HepG2 (cell line): ENCODE measurements around the gene ZNF223. TPM values are rescaled to one million over a fixed set of nuclear protein-coding genes. Genes with fewer than 3 reads are reported as not detected.

Experiments
- CENPT ChIP-seq: sonication (generic); formaldehyde crosslinking; IDR thresholded peaks from 2 replicates; pipeline ENCODE4 v1.8.0; 2022; ENCODE audit warnings: low read depth, mild to moderate bottlenecking, moderate library complexity, missing genetic modification reagents
- DRAP1 ChIP-seq: IDR thresholded peaks from 2 replicates; pipeline ENCODE4 v1.6.1; 2016; ENCODE audit warnings: missing genetic modification reagents, missing compliant biosample characterization
- EEA1 ChIP-seq: sonication (generic); formaldehyde crosslinking; IDR thresholded peaks from 2 replicates; pipeline ENCODE4 v1.5.1; 2020; ENCODE audit warnings: mild to moderate bottlenecking, missing genetic modification reagents, borderline replicate concordance
- IKZF4 ChIP-seq: sonication (generic); formaldehyde crosslinking; IDR thresholded peaks from 2 replicates; pipeline ENCODE4 v1.5.1; 2020; ENCODE audit warnings: borderline replicate concordance, mild to moderate bottlenecking, low read depth, missing genetic modification reagents; ENCODE audit errors: not compliant biosample characterization
- NONO ChIP-seq, 2 experiments: fragments of 450-650 bp in 1 of 2; sonication (generic) in 1 of 2; formaldehyde crosslinking in 1 of 2; IDR thresholded peaks in 1 of 2; conservative IDR thresholded peaks in 1 of 2; 2 replicates each; pipeline versions ENCODE4 v1.6.1 to v1.8.0; 2017 to 2022; ENCODE audit warnings: mild to moderate bottlenecking in 1 of 2, missing genetic modification reagents in 1 of 2, moderate library complexity in 1 of 2
- NR2F2 ChIP-seq: IDR thresholded peaks from 2 replicates; pipeline ENCODE4 v1.6.1; 2012; ENCODE audit warnings: low read depth, inconsistent platforms, borderline replicate concordance
- SOX5 ChIP-seq: IDR thresholded peaks from 2 replicates; pipeline ENCODE4 v1.6.1; 2016; ENCODE audit warnings: borderline replicate concordance
- ZBTB49 ChIP-seq: sonication (generic); formaldehyde crosslinking; IDR thresholded peaks from 2 replicates; pipeline ENCODE4 v1.4.0; 2020; ENCODE audit warnings: missing genetic modification reagents, borderline replicate concordance
- ZKSCAN8 ChIP-seq: IDR thresholded peaks from 2 replicates; pipeline ENCODE4 v1.6.1; 2016; ENCODE audit warnings: borderline replicate concordance, missing genetic modification reagents, missing compliant biosample characterization
- ZNF121 ChIP-seq: sonication (generic); formaldehyde crosslinking; IDR thresholded peaks from 2 replicates; pipeline ENCODE4 v1.5.0; 2020; ENCODE audit warnings: mild to moderate bottlenecking, missing genetic modification reagents
- ZNF207 ChIP-seq: fragments of 450-650 bp; IDR thresholded peaks from 2 replicates; pipeline ENCODE4 v1.6.1; 2016; ENCODE audit warnings: antibody characterized with exemption, borderline replicate concordance
- ZNF256 ChIP-seq: sonication (generic); formaldehyde crosslinking; conservative IDR thresholded peaks from 2 replicates; pipeline ENCODE4 v1.4.0; 2020; ENCODE audit warnings: missing genetic modification reagents
- ZNF549 ChIP-seq: sonication (generic); formaldehyde crosslinking; IDR thresholded peaks from 2 replicates; pipeline ENCODE4 v1.5.0; 2020; ENCODE audit warnings: missing genetic modification reagents
- ZNF724P ChIP-seq: sonication (generic); formaldehyde crosslinking; IDR thresholded peaks from 2 replicates; pipeline ENCODE4 v1.8.0; 2022; ENCODE audit warnings: missing genetic modification reagents, borderline replicate concordance
- ZSCAN29 ChIP-seq: sonication (generic); formaldehyde crosslinking; conservative IDR thresholded peaks from 2 replicates; pipeline ENCODE4 v1.4.0; 2020; ENCODE audit warnings: mild to moderate bottlenecking, missing genetic modification reagents
- polyA plus RNA-seq, 8 experiments: library from polyadenylated mRNA; depleted of rRNA in 3 of 8; stranded (reverse) in 7 of 8; unstranded in 1 of 8; fragments of >200 nt; fragmentation: Illumina TruSeq in 4 of 8; extraction: Trizol in 4 of 8; gene quantifications; 2 replicates each; pipeline versions ENCODE4 v1.2.1 to v1.2.3, GENCODE V29; 2011 to 2016; ENCODE audit warnings: low read depth in 4 of 8, missing spikeins in 1 of 8, mixed read lengths in 1 of 8; ENCODE audit not compliant: insufficient read depth in 1 of 8
- total RNA-seq, 5 experiments: library from RNA; depleted of rRNA; stranded (reverse); fragments of >200 nt; fragmentation: Illumina TruSeq; extraction: Trizol; gene quantifications; 2 replicates each; pipeline ENCODE4 v1.2.3, GENCODE V29; 2016; ENCODE audit warnings: low read depth in 1 of 5
- TF ChIP-seq, protein P1 (sequence below): sonication (generic); formaldehyde crosslinking; conservative IDR thresholded peaks from 2 replicates; pipeline ENCODE4 v1.4.0; 2020; ENCODE audit warnings: missing genetic modification reagents

ZNF223 gene
- total and polyA plus RNA-seq, 2 of the 13 experiments (the other 11 are each of a cell fraction or from before 2014, with no cell fraction given) = 2.0 to 4.8 TPM

GRCh38 chr19:44071824-44072542 is 20.1 kb downstream of the ZNF223 start, which contains the start of gene ZNF284 (continued):
- peak; percentile 30; the same call in 1 of the 2 replicates for TF ChIP-seq ZNF724P (CRISPR knock-in tag)
- no peak for TF ChIP-seq ZNF207
- TF ChIP-seq EEA1 = no peak
- no peak for TF ChIP-seq ZNF549 (CRISPR knock-in tag)
- TF ChIP-seq ZSCAN29 = no peak
- no peak for TF ChIP-seq ZKSCAN8 (CRISPR knock-in tag)
- TF ChIP-seq ZNF256 (CRISPR knock-in tag) = no peak
- TF ChIP-seq, protein P1, sequence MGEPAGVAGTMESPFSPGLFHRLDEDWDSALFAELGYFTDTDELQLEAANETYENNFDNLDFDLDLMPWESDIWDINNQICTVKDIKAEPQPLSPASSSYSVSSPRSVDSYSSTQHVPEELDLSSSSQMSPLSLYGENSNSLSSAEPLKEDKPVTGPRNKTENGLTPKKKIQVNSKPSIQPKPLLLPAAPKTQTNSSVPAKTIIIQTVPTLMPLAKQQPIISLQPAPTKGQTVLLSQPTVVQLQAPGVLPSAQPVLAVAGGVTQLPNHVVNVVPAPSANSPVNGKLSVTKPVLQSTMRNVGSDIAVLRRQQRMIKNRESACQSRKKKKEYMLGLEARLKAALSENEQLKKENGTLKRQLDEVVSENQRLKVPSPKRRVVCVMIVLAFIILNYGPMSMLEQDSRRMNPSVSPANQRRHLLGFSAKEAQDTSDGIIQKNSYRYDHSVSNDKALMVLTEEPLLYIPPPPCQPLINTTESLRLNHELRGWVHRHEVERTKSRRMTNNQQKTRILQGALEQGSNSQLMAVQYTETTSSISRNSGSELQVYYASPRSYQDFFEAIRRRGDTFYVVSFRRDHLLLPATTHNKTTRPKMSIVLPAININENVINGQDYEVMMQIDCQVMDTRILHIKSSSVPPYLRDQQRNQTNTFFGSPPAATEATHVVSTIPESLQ = no peak
- TF ChIP-seq DRAP1 (CRISPR knock-in tag) = peak; percentile 24; the same call in 1 of the 2 replicates
- TF ChIP-seq IKZF4 (CRISPR knock-in tag) = no peak
- TF ChIP-seq ZBTB49 = 0 out of 2 replicates have a peak, but pooled peaks have one; percentile 38
- TF ChIP-seq NONO (IDR thresholded peaks at IDR 0.05) = no peak
- TF ChIP-seq NONO (CRISPR knock-in tag; conservative IDR thresholded peaks at IDR 0.05) = no peak
- TF ChIP-seq NR2F2 = peak; percentile 16; the same call in 1 of the 2 replicates
- no peak for TF ChIP-seq CENPT (CRISPR knock-in tag)
- no peak for TF ChIP-seq ZNF121 (CRISPR knock-in tag)
- peak; percentile 39; the same call in 1 of the 2 replicates for TF ChIP-seq SOX5 (CRISPR knock-in tag)
